ENCODE data around the gene SMPX.

Gene SMPX

DNA sequence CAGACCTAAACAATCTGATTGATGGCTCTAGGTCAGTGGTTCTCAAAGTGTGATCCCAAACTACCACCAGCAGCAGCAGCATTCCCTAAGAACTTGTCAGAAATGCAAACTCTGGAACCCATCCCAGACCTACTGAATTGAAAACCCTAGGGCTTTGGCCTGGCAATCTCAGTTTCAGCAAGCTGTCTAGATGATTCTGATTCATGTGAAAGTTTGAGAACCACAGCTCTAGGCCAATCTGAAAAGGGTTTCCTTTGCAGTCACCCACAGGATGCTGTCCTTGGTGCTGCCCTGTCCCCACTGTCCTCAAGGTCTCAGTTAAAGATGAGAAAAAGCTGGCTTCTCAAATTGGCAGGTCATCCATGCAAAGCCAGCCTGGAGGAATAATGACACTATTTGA, 34.8 kb downstream of the SMPX start:
- no peak for TF ChIP-seq POLR2AphosphoS5 (IDR thresholded peaks at IDR 0.05; ENCODE audit: low read depth, low read length)
- TF ChIP-seq, protein P1, sequence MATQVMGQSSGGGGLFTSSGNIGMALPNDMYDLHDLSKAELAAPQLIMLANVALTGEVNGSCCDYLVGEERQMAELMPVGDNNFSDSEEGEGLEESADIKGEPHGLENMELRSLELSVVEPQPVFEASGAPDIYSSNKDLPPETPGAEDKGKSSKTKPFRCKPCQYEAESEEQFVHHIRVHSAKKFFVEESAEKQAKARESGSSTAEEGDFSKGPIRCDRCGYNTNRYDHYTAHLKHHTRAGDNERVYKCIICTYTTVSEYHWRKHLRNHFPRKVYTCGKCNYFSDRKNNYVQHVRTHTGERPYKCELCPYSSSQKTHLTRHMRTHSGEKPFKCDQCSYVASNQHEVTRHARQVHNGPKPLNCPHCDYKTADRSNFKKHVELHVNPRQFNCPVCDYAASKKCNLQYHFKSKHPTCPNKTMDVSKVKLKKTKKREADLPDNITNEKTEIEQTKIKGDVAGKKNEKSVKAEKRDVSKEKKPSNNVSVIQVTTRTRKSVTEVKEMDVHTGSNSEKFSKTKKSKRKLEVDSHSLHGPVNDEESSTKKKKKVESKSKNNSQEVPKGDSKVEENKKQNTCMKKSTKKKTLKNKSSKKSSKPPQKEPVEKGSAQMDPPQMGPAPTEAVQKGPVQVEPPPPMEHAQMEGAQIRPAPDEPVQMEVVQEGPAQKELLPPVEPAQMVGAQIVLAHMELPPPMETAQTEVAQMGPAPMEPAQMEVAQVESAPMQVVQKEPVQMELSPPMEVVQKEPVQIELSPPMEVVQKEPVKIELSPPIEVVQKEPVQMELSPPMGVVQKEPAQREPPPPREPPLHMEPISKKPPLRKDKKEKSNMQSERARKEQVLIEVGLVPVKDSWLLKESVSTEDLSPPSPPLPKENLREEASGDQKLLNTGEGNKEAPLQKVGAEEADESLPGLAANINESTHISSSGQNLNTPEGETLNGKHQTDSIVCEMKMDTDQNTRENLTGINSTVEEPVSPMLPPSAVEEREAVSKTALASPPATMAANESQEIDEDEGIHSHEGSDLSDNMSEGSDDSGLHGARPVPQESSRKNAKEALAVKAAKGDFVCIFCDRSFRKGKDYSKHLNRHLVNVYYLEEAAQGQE (IDR thresholded peaks at IDR 0.05; ENCODE audit: insufficient read depth in 1 of 2, low read depth in 2 of 2, low read length in 2 of 2) = peak; percentile 87 to 94

DNA sequence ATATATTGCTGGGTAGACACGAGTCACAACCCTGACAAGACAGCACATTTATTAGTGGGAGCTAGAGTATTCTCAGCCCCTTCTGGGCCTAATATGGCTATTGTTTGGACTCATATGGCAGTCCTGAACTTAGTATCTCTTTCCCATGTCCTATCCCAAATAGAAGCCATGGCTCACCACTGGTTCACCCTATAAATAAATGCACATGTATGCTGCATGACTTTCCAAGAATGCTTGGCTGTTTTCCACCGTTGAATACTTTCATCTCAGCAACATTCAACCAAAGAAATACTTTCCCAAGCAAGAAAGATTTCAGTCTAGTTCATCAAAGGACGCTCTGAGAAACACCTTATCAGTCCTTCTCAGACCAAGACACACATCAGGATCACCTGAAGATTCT, 36.7 kb downstream of the SMPX start:
- TF ChIP-seq SIN3A (IDR thresholded peaks at IDR 0.05; ENCODE audit: borderline replicate concordance, insufficient read depth, low read length) (no peak), TAF1 (IDR thresholded peaks at IDR 0.05; ENCODE audit: borderline replicate concordance, insufficient read depth, low read length) (no peak), FOXP2 (optimal IDR thresholded peaks at IDR 0.05; ENCODE audit: borderline replicate concordance, extremely low read depth, extremely low read length, insufficient read depth) (no peak), POLR2AphosphoS5 (IDR thresholded peaks at IDR 0.05; ENCODE audit: low read depth, low read length) (no peak)
- TF ChIP-seq, protein P1 (IDR thresholded peaks at IDR 0.05; ENCODE audit: insufficient read depth in 1 of 2, low read depth in 2 of 2, low read length in 2 of 2) = no peak

DNA sequence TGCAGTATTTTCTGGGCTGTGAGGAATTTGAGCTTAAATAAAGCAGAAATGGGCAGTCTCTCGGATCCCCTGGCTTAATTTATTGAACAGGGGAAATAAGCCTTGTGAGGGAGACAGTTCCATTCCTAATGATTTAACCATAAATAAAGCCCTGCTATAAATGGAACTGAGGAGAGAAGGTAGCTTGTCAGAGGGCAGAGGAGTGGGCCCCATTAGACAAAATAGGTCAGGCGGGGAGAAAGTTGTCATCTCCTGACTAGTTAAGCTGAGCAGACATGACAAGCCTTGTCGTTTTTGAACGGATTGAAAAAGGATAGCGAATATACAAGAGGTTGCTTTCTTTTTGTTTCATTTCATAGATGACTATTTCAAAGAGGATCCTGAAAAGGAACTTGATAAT, 39.3 kb downstream of the SMPX start:
- TF ChIP-seq TAF1 (IDR thresholded peaks at IDR 0.05; ENCODE audit: borderline replicate concordance, insufficient read depth, low read length) (no peak), POLR2AphosphoS5 (IDR thresholded peaks at IDR 0.05; ENCODE audit: low read depth, low read length) (no peak), SIN3A (IDR thresholded peaks at IDR 0.05; ENCODE audit: borderline replicate concordance, insufficient read depth, low read length) (no peak), FOXP2 (optimal IDR thresholded peaks at IDR 0.05; ENCODE audit: borderline replicate concordance, extremely low read depth, extremely low read length, insufficient read depth) (no peak)
- TF ChIP-seq, protein P1 (IDR thresholded peaks at IDR 0.05; ENCODE audit: insufficient read depth in 1 of 2, low read depth in 2 of 2, low read length in 2 of 2) = no peak

DNA sequence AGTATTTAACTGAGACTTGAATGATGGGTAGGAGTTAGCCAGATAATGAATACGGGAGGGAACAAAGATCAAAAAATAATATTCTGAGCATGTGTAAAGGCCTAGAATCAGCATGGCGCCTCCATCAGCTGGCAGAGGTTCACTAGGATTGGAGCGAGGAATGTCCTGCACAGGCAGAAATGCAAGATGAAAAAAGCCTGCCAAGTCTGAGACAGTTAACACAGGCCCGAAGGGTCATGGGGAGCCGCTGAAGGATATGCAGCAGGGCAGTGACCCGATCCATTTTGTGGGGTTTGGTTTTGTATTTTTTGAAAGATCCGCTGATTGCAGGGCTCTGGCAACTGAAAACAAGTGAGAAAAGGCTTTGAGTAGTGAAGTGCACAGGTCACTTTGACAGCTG, 40.1 kb downstream of the SMPX start:
- TF ChIP-seq, protein P1 (IDR thresholded peaks at IDR 0.05; ENCODE audit: insufficient read depth in 1 of 2, low read depth in 2 of 2, low read length in 2 of 2) = no peak
- no peak for TF ChIP-seq TAF1 (IDR thresholded peaks at IDR 0.05; ENCODE audit: borderline replicate concordance, insufficient read depth, low read length)
- TF ChIP-seq SIN3A (IDR thresholded peaks at IDR 0.05; ENCODE audit: borderline replicate concordance, insufficient read depth, low read length) = no peak
- TF ChIP-seq POLR2AphosphoS5 (IDR thresholded peaks at IDR 0.05; ENCODE audit: low read depth, low read length) = no peak
- TF ChIP-seq FOXP2 (optimal IDR thresholded peaks at IDR 0.05; ENCODE audit: borderline replicate concordance, extremely low read depth, extremely low read length, insufficient read depth) = no peak

DNA sequence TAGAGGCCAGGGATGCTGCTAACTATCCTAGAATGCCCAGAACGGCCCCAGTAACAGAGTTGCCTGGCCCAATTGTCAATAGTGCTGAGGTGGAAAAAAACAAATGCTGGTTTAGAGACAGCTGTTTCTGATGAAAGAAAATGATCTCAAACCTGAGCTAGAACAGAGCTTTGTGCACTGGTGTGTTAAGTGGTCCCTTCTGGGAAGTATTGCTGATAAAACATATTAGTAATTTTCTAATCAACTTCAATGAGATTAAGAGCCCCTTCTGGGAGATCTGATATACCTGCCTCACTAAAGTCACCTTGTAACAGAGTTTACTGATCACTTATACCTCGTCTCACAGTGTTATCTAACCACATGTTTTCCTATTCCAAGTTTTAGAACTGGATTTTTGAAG, 42.1 kb downstream of the SMPX start:
- TF ChIP-seq POLR2AphosphoS5 (IDR thresholded peaks at IDR 0.05; ENCODE audit: low read depth, low read length) (no peak), FOXP2 (optimal IDR thresholded peaks at IDR 0.05; ENCODE audit: borderline replicate concordance, extremely low read depth, extremely low read length, insufficient read depth) (no peak), SIN3A (IDR thresholded peaks at IDR 0.05; ENCODE audit: borderline replicate concordance, insufficient read depth, low read length) (no peak), TAF1 (IDR thresholded peaks at IDR 0.05; ENCODE audit: borderline replicate concordance, insufficient read depth, low read length) (no peak)
- TF ChIP-seq, protein P1 (IDR thresholded peaks at IDR 0.05; ENCODE audit: insufficient read depth in 1 of 2, low read depth in 2 of 2, low read length in 2 of 2) = no peak

Data from PFSK-1 (cell line).